ENCODE measurements around the gene IRS2. TPM values are rescaled to one million over a fixed set of nuclear protein-coding genes. Genes with fewer than 3 reads are reported as not detected.

Gene IRS2
- total and polyA plus RNA-seq, 2 of the 8 experiments (the other 6 are each of a cell fraction or from before 2014, with no cell fraction given) = 2.6 to 17.0 TPM

- H3K4me3 ChIP-seq (ENCODE audit: extremely low read depth in 1 of 4, insufficient read depth in 2 of 4, low read depth in 3 of 4, low read length in 4 of 4) = no peak overlapping the region
- no peak overlapping the region for H4K5ac ChIP-seq (ENCODE audit: insufficient read length, low read depth, low read length)
- 0 out of 2 replicates have a peak overlapping the region, but pooled peaks have one; percentile 21 for H2BK20ac ChIP-seq (ENCODE audit: low read length)
- no peak overlapping the region for H4K91ac ChIP-seq (replicated peaks; ENCODE audit: insufficient read length, low read length)
- H3K14ac ChIP-seq (ENCODE audit: insufficient read length) = no peak overlapping the region
- no peaks in the 10 kb centered on the region for H3K36me3 ChIP-seq (ENCODE audit: control insufficient read depth in 2 of 4, insufficient read depth in 4 of 4, low read length in 3 of 4)
- H3K79me2 ChIP-seq (ENCODE audit: control insufficient read depth in 1 of 2, insufficient read depth in 2 of 2, low read length in 2 of 2) = no peaks in the 10 kb centered on the region
- peaks cover 0 to 2% (median 0%) of the 10 kb centered on the region in 4 experiments; a peak in 1 of 7 replicates for H3K4me1 ChIP-seq (replicated peaks in 1 of 4; ENCODE audit: control insufficient read depth in 3 of 4, insufficient read depth in 4 of 4, low read length in 3 of 4)
- H4K8ac ChIP-seq (ENCODE audit: extremely low read depth, insufficient read depth, low read length) = no peak overlapping the region; the same call in 1 of the 2 replicates
- no peak overlapping the region for H3K18ac ChIP-seq (ENCODE audit: extremely low read depth, low read length)
- H3K23ac ChIP-seq (ENCODE audit: insufficient read length) = no peak overlapping the region
- CTCF ChIA-PET (ENCODE audit: partially characterized antibody) = interaction anchor here (0.7 kb wide), 1 partner anchor 55 kb away, joined by 4 read pairs; no protein-coding TSS in a partner anchor
- peak overlapping the region; percentile 71; the same call in 1 of the 2 replicates for H2AFZ ChIP-seq (ENCODE audit: low read length)
- H3K27ac ChIP-seq (ENCODE audit: low read depth, low read length) = no peak overlapping the region
- no peak overlapping the region for H2BK120ac ChIP-seq (replicated peaks; ENCODE audit: low read depth, low read length)
- H3K56ac ChIP-seq (replicated peaks; ENCODE audit: insufficient read length, low read depth, low read length) = no peak overlapping the region
- no peak overlapping the region for H3K4ac ChIP-seq (replicated peaks; ENCODE audit: insufficient read length, low read depth, low read length)
- H3K9ac ChIP-seq (replicated peaks in 1 of 4; ENCODE audit: extremely low read depth in 1 of 4, low read depth in 3 of 4, low read length in 3 of 4) = no peak overlapping the region
- H2BK5ac ChIP-seq (ENCODE audit: low read depth, low read length) = peak overlapping the region; percentile 28; the same call in 1 of the 2 replicates
- POLR2A ChIA-PET (ENCODE audit: partially characterized antibody) = no interaction called here
- H2BK15ac ChIP-seq (ENCODE audit: low read length) = no peak overlapping the region
- peaks cover 3 to 6% of the 10 kb centered on the region in 2 experiments; a peak in 2 of 4 replicates for H3K9me3 ChIP-seq (ENCODE audit: insufficient read depth in 2 of 2, low read depth in 1 of 2, low read length in 1 of 2)
- H2AK5ac ChIP-seq (ENCODE audit: low read depth, low read length) = peak overlapping the region; percentile 88; the same call in 1 of the 2 replicates
- no peaks in the 10 kb centered on the region for H4K20me1 ChIP-seq (replicated peaks in 1 of 2; ENCODE audit: control insufficient read depth in 1 of 2, insufficient read depth in 2 of 2, low read length in 2 of 2)
- peak overlapping the region; percentile 82; the same call in 1 of the 2 replicates for H2BK12ac ChIP-seq (ENCODE audit: low read depth, low read length)
- H3K4me2 ChIP-seq (ENCODE audit: insufficient read depth in 1 of 2, low read depth in 2 of 2, low read length in 2 of 2) = no peak overlapping the region
- no peaks in the 10 kb centered on the region for H3K27me3 ChIP-seq (replicated peaks in 1 of 4; ENCODE audit: control insufficient read depth in 3 of 4, extremely low read depth in 1 of 4, insufficient read depth in 3 of 4, low read length in 3 of 4)
- H3K79me1 ChIP-seq (ENCODE audit: low read depth, low read length) = no peaks in the 10 kb centered on the region
- no peak for FAIRE-seq
- no peak for DNase-seq (ENCODE audit: low read depth in 1 of 2, low spot score in 2 of 2)
- WGBS, 2 experiments (ENCODE audit: extremely low coverage in 1 of 2, insufficient coverage in 1 of 2, insufficient read length in 1 of 2, insufficient replicate concordance in 2 of 2, low coverage in 1 of 2, low lambda C conversion rate in 2 of 2, missing lambda C conversion rate in 1 of 2) = 82% methylated on average over 15 of the region's 15 CpGs; no CpG with 5 or more reads in 1 of the 2 experiments
- no peaks in the 10 kb centered on the region for H3K23me2 ChIP-seq (ENCODE audit: low read depth, low read length)
- TF ChIP-seq CREB1 (IDR thresholded peaks at IDR 0.05) (no peak), GABPA (IDR thresholded peaks at IDR 0.05; ENCODE audit: borderline replicate concordance, insufficient read depth, low read length) (no peak), KDM5A (IDR thresholded peaks at IDR 0.05; ENCODE audit: low read length) (no peak), SP1 (IDR thresholded peaks at IDR 0.05; ENCODE audit: low read depth, low read length) (no peak), POLR2AphosphoS5 (IDR thresholded peaks at IDR 0.05; ENCODE audit: low read depth, low read length) (no peak), BCL11A (IDR thresholded peaks at IDR 0.05; ENCODE audit: low read depth in 2 of 2, low read length in 2 of 2) (no peak), RBBP5 (IDR thresholded peaks at IDR 0.05; ENCODE audit: borderline replicate concordance, low read depth, low read length) (no peak), CEBPB (IDR thresholded peaks at IDR 0.05; ENCODE audit: low read depth, low read length) (0 out of 2 replicates have a peak, but pooled peaks have one; percentile 26), TCF12 (IDR thresholded peaks at IDR 0.05; ENCODE audit: low read depth, low read length) (no peak), E2F6 (IDR thresholded peaks at IDR 0.05) (no peak), MAX (IDR thresholded peaks at IDR 0.05) (0 out of 2 replicates have a peak, but pooled peaks have one; percentile 35)
These were observed 79.2 kb downstream of the IRS2 start for GRCh38 chr13:109707044-109707741.

Measured in H1 (cell line).